PC-3 (cell line): ENCODE measurements around the gene UNCX.

Source experiments
- CTCF ChIP-seq: fragments of 300-600 bp; sonication (generic); conservative IDR thresholded peaks from 2 replicates; pipeline ENCODE4 v1.5.1; 2017; ENCODE audit warnings: antibody characterized with exemption, low read depth, mild to moderate bottlenecking, low read length
- EZH2 ChIP-seq: fragments of 300-600 bp; sonication (generic); IDR thresholded peaks from one replicate; pipeline ENCODE4 v1.6.1; 2017; ENCODE audit warnings: antibody characterized with exemption, mild to moderate bottlenecking, low read length; ENCODE audit not compliant: unreplicated experiment

DNA sequence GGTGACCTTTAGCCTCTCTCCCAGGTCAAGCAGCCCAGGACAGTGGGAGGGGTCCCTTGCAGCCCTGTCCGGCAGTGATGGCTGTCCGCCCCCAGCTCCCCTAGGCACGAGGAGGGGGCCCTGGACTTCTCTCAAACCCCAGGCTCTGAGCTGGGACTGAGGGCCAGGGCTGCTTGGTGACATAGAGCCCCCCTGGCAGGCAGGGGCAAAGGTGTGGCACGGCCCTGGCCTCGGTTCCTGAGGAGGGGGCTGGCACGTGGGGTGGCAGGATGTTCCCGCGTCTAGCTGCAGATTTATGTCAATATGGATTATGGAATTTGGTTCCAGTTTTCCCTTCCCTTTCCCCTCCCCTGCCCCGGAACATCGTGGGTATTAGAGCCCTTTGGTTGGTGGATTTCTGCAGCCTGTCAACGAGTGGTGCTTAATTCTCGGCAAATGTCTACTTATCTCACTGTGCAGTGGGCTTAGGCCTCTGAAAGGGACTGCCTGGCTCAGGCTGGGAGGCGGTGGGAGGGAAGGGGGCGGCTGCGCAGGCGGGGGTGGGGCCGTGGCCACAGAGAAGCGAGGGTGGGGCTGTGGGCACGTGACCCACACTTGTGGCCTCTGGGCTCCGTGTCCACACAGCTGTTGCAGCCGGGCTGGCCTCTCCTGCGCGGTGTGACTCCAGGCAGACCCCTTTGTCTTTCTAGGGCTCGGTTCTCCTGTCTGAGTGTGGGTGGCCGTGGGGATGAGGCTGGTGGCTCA lies 19.3 kb downstream of the UNCX start:
- TF ChIP-seq CTCF (no peak), EZH2 (no peak)
